ENCODE measurements around the gene SLC25A12.

The SLC25A12 gene

GRCh38 chr2:171804456-171804855 is 89.6 kb downstream of the SLC25A12 start:
- TF ChIP-seq, protein P1, sequence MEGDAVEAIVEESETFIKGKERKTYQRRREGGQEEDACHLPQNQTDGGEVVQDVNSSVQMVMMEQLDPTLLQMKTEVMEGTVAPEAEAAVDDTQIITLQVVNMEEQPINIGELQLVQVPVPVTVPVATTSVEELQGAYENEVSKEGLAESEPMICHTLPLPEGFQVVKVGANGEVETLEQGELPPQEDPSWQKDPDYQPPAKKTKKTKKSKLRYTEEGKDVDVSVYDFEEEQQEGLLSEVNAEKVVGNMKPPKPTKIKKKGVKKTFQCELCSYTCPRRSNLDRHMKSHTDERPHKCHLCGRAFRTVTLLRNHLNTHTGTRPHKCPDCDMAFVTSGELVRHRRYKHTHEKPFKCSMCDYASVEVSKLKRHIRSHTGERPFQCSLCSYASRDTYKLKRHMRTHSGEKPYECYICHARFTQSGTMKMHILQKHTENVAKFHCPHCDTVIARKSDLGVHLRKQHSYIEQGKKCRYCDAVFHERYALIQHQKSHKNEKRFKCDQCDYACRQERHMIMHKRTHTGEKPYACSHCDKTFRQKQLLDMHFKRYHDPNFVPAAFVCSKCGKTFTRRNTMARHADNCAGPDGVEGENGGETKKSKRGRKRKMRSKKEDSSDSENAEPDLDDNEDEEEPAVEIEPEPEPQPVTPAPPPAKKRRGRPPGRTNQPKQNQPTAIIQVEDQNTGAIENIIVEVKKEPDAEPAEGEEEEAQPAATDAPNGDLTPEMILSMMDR (IDR thresholded peaks at IDR 0.05; ENCODE audit: low read depth, low read length, missing control alignments), result no peak
- no peak for DNase-seq (ENCODE audit: low read depth)
- H3K4me3 ChIP-seq (ENCODE audit: low read depth, low read length), result no peak overlapping the region

DNA sequence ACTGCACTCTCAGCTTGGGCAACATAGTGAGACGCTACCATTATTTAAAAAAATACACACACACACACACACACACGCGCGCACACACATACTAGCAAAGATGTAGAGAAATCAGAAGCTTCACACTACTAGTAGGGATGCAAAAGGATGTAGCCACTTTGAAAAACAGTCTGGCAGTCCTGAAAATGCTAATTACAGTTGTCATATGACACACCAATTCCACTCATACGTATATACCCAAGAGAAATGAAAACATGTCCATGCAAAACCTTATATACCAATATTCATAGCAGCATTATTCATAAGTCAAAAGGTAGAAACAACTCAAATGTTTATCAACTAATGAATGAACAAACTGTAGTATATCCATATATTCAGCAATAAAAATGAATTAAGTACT is 90.3 kb downstream of the SLC25A12 start:
- DNase-seq (ENCODE audit: low read depth), result no peak
- TF ChIP-seq, protein P1 (IDR thresholded peaks at IDR 0.05; ENCODE audit: low read depth, low read length, missing control alignments), result no peak
- no peak overlapping the region for H3K4me3 ChIP-seq (ENCODE audit: low read depth, low read length)

- no peak for DNase-seq (ENCODE audit: low read depth)
- H3K4me3 ChIP-seq (ENCODE audit: low read depth, low read length), result no peak overlapping the region
- TF ChIP-seq, protein P1 (IDR thresholded peaks at IDR 0.05; ENCODE audit: low read depth, low read length, missing control alignments), result no peak
These were observed 93.4 kb downstream of the SLC25A12 start for GRCh38 chr2:171800639-171801038.

GRCh38 chr2:171798156-171798820 is 95.8 kb downstream of the SLC25A12 start:
- no peak for DNase-seq (ENCODE audit: low read depth)
- TF ChIP-seq, protein P1 (IDR thresholded peaks at IDR 0.05; ENCODE audit: low read depth, low read length, missing control alignments), result no peak
- H3K4me3 ChIP-seq (ENCODE audit: low read depth, low read length), result no peak overlapping the region

GRCh38 chr2:171794918-171795317 is 99.1 kb downstream of the SLC25A12 start:
- DNase-seq (ENCODE audit: low read depth), result no peak
- TF ChIP-seq, protein P1 (IDR thresholded peaks at IDR 0.05; ENCODE audit: low read depth, low read length, missing control alignments), result no peak
- H3K4me3 ChIP-seq (ENCODE audit: low read depth, low read length), result no peak overlapping the region

DNA sequence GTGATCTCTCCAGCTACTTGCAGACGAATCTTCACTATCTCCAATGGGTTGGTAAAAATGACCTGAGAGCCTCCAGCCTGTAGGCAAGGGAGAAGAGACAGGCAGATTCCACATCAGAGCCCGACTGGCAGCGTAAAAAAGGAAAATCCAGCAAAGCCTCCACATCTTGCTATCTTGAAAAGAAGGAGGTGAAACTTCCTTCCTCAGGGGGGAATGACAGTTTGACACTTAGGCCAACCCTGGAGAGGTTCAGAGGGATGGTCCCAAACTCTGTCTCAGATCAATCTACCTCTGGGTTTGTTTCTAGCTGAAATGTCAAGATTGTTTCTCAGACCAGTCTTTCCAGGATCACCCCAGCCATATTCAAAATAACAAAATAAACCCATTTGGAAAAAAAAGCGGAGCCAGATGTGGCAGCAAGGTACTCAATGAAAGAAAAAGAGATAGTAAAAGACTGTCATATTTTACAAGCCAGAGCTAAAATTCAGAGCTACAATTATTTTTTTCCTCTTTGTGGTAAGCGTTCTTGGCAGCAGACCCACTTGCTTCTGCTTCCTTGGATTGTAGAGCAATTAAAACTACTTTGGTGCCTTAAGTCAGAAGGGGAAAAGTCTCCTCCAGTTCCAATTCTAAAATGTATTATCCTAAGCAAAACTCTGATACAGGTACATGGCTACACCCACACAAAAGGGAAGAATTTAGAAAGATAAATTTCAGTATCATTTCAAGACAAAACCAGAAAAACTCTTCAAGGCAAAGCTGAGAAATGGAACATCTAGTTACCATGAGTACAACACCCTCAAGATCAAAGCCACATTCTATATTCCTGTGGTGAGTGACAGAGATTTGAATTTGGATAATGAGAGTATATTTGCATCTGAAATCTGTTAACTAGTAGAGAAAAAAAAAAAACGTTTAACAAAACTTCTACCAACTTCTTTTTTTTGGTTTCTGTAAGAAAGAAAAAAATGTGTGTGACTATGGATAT is 100.1 kb downstream of the SLC25A12 start:
- DNase-seq (ENCODE audit: low read depth), result no peak
- TF ChIP-seq, protein P1 (IDR thresholded peaks at IDR 0.05; ENCODE audit: low read depth, low read length, missing control alignments), result no peak
- no peak overlapping the region for H3K4me3 ChIP-seq (ENCODE audit: low read depth, low read length)

All from GM12864 (cell line).